Loucy (cell line): ENCODE measurements around the gene PSMC3.
"Not testable (repeated sequence)": the region's sequence is repeated elsewhere in the genome, so short reads cannot be mapped to it uniquely, and the experiment has no call there.

Experiments used
- H2AFZ ChIP-seq: fragments of 200-600 bp; sonication (generic); 2 replicates; pipeline ENCODE4 v1.6.0; 2016; ENCODE audit warnings: antibody characterized with exemption, mild to moderate bottlenecking, low read length, moderate library complexity
- H3F3A ChIP-seq: fragments of 200-600 bp; 2 replicates; pipeline ENCODE4 v1.6.0; 2016; ENCODE audit warnings: antibody characterized with exemption, low read depth, mild to moderate bottlenecking
- H3K27me3 ChIP-seq: fragments of 200-600 bp; sonication (generic); 2 replicates; pipeline ENCODE4 v1.6.1; 2014; ENCODE audit warnings: low read length, mild to moderate bottlenecking; ENCODE audit not compliant: insufficient read depth, poor library complexity, severe bottlenecking
- H3K36me3 ChIP-seq: fragments of 200-600 bp; sonication (generic); 2 replicates; pipeline ENCODE4 v1.6.1; 2016; ENCODE audit warnings: low read length; ENCODE audit not compliant: insufficient read depth
- H3K4me1 ChIP-seq: fragments of 200-600 bp; sonication (generic); 2 replicates; pipeline ENCODE4 v1.5.1; 2014; ENCODE audit warnings: low read length, mild to moderate bottlenecking; ENCODE audit not compliant: insufficient read depth, poor library complexity, severe bottlenecking
- H3K4me2 ChIP-seq: fragments of 200-600 bp; sonication (generic); 2 replicates; pipeline ENCODE4 v1.6.0; 2014; ENCODE audit warnings: antibody characterized with exemption, low read length, low read depth, mild to moderate bottlenecking; ENCODE audit not compliant: poor library complexity, severe bottlenecking
- H3K4me3 ChIP-seq: fragments of 200-600 bp; sonication (generic); 2 replicates; pipeline ENCODE4 v1.5.1; 2014; ENCODE audit warnings: low read length, mild to moderate bottlenecking, mixed read lengths; ENCODE audit not compliant: poor library complexity, severe bottlenecking
- H3K79me2 ChIP-seq: fragments of 200-600 bp; sonication (generic); 2 replicates; pipeline ENCODE4 v1.6.1; 2014; ENCODE audit warnings: low read length; ENCODE audit not compliant: insufficient read depth
- H3K9ac ChIP-seq: fragments of 200-600 bp; sonication (generic); 2 replicates; pipeline ENCODE4 v1.6.0; 2014; ENCODE audit warnings: mild to moderate bottlenecking, low read depth, low read length, moderate library complexity; ENCODE audit not compliant: poor library complexity, severe bottlenecking
- H3K9me2 ChIP-seq: fragments of 200-600 bp; sonication (generic); replicated peaks from 2 replicates; pipeline ENCODE4 v1.6.1; 2016; ENCODE audit warnings: low read depth, low read length, mixed read lengths
- H3K9me3 ChIP-seq: fragments of 200-600 bp; sonication (generic); 2 replicates; pipeline ENCODE4 v1.6.1; 2014; ENCODE audit warnings: mild to moderate bottlenecking, antibody characterized with exemption, low read length, low read depth; ENCODE audit not compliant: insufficient read depth
- H4K20me1 ChIP-seq: fragments of 200-600 bp; sonication (generic); 2 replicates; pipeline ENCODE4 v1.6.0; 2014; ENCODE audit warnings: antibody characterized with exemption, low read length, mild to moderate bottlenecking; ENCODE audit not compliant: insufficient read depth, poor library complexity, severe bottlenecking
- EZH2phosphoT487 ChIP-seq: fragments of 200-600 bp; IDR thresholded peaks from 2 replicates; pipeline ENCODE4 v1.6.1; 2018; ENCODE audit warnings: antibody characterized with exemption, mild to moderate bottlenecking, moderate library complexity, borderline replicate concordance
- TF ChIP-seq, protein P1 (sequence below): fragments of 200-600 bp; sonication (generic); conservative IDR thresholded peaks from 2 replicates; pipeline ENCODE4 v1.5.1; 2014; ENCODE audit warnings: mild to moderate bottlenecking, antibody characterized with exemption, low read length

Gene PSMC3

DNA sequence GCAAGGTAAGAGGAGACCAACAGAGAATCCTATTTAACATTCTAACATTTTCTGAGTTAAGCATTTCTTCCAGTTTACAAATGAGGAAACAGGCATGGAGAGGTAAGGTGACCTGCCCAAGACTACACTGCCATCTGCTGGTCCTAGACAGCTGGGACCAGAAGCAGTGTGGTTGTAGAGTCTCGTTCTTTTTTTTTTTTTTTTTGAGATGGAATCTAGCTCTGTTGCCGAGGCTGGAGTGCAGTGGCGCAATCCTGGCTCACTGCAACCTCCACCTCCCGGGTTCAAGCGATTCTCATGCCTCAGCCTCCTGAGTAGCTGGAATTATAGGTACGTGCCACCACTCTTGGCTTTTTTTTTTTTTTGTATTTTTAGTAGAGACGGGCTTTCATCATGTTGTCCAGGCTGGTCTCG, 28.0 kb upstream of the PSMC3 start:
- not testable (repeated sequence) for H3K4me2 ChIP-seq, H3K4me3 ChIP-seq, H3K9me2 ChIP-seq, H3K36me3 ChIP-seq, H3K79me2 ChIP-seq, H3K4me1 ChIP-seq, H2AFZ ChIP-seq, H4K20me1 ChIP-seq, H3K9ac ChIP-seq, H3K9me3 ChIP-seq, H3F3A ChIP-seq, H3K27me3 ChIP-seq
- TF ChIP-seq, protein P1, sequence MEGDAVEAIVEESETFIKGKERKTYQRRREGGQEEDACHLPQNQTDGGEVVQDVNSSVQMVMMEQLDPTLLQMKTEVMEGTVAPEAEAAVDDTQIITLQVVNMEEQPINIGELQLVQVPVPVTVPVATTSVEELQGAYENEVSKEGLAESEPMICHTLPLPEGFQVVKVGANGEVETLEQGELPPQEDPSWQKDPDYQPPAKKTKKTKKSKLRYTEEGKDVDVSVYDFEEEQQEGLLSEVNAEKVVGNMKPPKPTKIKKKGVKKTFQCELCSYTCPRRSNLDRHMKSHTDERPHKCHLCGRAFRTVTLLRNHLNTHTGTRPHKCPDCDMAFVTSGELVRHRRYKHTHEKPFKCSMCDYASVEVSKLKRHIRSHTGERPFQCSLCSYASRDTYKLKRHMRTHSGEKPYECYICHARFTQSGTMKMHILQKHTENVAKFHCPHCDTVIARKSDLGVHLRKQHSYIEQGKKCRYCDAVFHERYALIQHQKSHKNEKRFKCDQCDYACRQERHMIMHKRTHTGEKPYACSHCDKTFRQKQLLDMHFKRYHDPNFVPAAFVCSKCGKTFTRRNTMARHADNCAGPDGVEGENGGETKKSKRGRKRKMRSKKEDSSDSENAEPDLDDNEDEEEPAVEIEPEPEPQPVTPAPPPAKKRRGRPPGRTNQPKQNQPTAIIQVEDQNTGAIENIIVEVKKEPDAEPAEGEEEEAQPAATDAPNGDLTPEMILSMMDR, result peak; percentile 78

DNA sequence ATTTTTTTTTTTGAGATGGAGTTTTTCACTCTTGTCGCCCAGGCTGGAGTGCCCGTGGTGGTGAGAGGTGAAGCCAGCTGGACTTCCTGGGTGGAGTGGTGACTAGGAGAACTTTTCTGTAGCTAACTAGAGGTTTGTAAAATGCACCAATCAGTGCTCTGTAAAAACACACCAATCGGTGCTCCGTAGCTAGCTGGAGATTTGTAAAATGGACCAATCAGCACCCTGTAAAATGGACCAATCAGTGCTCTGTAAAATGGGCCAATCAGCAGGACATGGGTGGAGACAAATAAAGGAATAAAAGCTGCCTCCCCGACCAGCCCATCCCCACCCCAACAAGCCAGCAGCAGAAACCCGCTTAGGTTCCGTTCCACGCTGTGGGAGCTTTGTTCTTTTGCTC, 27.1 kb upstream of the PSMC3 start:
- Histone ChIP-seq H3K9ac (no peak overlapping the region), H3K4me1 (no peaks in the 10 kb centered on the region), H3K9me3 (no peaks in the 10 kb centered on the region), H3K36me3 (no peaks in the 10 kb centered on the region), H3K4me3 (no peak overlapping the region), H3K9me2 (no peaks in the 10 kb centered on the region), H3K79me2 (no peaks in the 10 kb centered on the region), H3K27me3 (no peaks in the 10 kb centered on the region), H4K20me1 (no peaks in the 10 kb centered on the region), H3K4me2 (no peak overlapping the region), H3F3A (no peaks in the 10 kb centered on the region), H2AFZ (no peak overlapping the region)
- no peak for TF ChIP-seq EZH2phosphoT487
- TF ChIP-seq, protein P1, result no peak

DNA sequence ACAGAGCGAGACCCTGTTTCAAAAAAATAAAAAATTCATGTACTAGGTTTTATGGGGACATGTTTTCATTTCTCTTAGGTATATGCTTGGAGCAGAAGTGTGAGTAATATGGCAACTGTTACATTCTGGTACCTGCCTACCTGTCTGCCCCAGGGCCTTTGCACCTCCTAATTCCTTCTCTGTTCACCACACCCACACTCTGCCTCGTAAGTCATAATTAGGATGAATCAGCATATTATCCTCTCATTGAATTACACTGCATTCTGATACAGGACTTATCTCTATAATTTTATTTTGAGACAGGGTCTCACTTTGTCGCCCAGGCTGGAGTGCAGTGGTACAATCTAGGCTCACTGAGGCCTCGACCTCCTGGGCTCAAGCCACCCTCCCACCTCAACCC, 25.8 kb upstream of the PSMC3 start:
- no peaks in the 10 kb centered on the region for H3K9me3 ChIP-seq
- no peak overlapping the region for H3K4me2 ChIP-seq
- H3K36me3 ChIP-seq, result no peaks in the 10 kb centered on the region
- H3K4me3 ChIP-seq, result no peak overlapping the region
- H3K4me1 ChIP-seq, result no peaks in the 10 kb centered on the region
- no peak overlapping the region for H2AFZ ChIP-seq
- no peaks in the 10 kb centered on the region for H3K79me2 ChIP-seq
- no peaks in the 10 kb centered on the region for H4K20me1 ChIP-seq
- H3K27me3 ChIP-seq, result no peaks in the 10 kb centered on the region
- no peak for TF ChIP-seq EZH2phosphoT487
- TF ChIP-seq, protein P1, result no peak
- H3F3A ChIP-seq, result no peaks in the 10 kb centered on the region
- no peaks in the 10 kb centered on the region for H3K9me2 ChIP-seq
- H3K9ac ChIP-seq, result no peak overlapping the region
